HG02571 (cell line): ENCODE results near the gene PDZD2.
"Not testable (repeated sequence)": the region's sequence is repeated elsewhere in the genome, so short reads cannot be mapped to it uniquely, and the experiment has no call there.

Experiments
- ATAC-seq: cut with Tn5 transposase; IDR thresholded peaks from one replicate; pipeline ENCODE4 v1.9.1; 2021; ENCODE audit warnings: mild to moderate bottlenecking, moderate library complexity; ENCODE audit not compliant: unreplicated experiment

Gene PDZD2

DNA sequence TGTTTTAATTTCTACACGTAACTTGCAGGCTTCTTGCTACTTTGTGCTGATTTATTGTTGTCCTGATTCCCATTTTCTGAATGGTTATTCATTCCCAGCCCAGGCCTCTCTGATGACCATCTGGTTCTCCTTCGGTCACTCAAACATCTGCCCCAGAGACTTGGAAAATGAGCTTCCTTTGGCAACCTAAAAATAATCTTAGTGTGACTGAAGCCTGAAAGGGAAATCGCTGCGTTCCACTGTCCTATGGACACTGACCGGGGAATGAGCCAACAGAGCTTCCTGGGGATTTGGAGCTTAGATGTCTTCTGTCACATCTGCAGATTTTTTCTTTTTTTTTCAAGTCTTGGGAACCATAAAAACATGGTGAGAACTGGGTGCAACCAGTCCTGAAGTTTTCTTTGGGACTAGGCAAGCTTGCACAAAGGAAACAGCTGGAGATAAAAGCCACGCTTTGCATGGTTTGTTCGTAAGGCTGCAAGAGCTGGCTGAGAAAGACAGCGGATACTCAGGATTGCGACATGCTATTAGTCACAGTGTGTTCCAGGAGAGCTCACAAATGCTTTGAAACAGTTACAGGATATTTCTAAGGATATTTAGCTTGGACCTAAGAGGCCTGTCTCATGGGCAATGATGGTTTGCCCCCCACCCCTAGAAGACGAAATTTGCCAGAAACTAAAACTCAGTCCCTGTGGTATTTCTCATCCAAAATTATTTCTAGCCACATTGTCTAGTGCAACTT is 389.0 kb downstream of the PDZD2 start:
- ATAC-seq = no peak

DNA sequence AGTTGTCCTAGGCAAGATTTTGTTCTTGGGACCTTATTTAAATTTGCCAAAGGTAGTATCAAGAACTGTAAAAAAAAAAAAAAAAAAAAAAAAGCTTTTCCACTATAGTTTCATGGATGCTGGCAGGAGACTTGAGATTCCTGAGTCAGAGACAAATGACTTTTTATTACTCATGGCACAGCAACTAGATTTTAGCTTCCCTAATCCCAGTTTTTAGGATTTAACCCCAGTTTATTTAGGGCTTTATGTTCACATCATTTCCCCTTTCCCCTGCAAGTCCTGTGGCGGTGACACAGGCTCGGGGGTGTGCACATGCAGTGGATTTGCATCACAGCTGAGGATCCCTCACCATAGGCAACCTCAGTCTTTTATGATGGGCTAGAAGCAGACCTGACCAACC is 390.3 kb downstream of the PDZD2 start:
- no peak for ATAC-seq

DNA sequence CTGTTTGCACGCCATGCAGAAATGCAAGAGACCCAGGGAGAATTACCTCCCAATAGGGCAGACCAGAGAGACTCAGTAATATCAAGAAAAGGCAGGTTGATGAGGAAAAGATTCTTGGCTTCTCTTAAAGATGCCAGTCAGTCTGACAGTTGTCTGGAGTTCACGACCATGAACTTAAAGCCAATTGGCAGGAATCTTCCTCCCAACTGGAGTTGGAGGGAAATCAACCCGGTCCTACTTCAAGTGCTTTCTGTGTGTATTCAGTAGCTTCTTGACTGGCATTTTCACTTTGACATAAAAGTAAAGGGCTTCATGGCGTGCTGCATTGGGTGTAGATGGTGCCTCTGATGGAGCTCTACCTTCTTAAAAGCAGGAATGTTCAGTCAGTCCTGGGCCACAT is 390.9 kb downstream of the PDZD2 start:
- ATAC-seq = no peak

DNA sequence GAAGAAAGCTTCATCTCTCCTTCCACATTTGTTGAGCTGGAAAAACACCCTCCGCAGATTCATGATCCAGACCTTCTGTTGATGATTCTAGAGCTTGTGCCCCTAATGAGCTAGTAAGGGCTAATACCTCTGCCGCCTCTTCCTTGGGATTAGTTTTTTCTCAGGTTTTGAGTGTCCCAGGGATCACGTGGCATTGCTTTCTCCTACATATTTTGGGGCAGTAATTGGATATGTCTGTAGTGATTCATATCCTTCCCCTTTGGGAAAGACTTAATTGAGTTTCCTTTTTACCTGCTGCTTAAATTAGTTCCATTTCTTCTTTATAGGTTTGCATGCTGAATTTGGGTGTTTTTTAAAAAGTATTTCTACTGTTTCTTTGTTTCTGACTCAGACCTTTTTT is 391.3 kb downstream of the PDZD2 start:
- no peak for ATAC-seq

DNA sequence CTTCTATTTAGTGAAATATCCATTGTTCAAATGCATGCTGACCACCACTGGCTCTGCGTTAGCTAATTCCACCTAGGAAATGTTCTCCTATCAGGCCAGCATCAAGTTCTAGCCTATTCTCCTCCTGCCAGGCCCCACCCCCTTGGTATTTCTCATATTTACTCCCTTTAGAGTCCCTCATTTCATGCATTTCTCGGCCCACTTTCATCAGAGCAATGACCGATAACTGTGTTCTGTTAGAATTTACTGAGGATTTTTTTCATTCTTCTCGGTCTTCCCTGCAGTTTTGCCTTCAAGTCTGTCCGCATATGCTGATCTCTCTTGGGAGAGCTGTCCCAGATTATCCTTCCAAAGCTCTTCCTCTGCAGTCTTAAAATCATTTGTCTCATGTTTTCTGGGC is 391.8 kb downstream of the PDZD2 start:
- ATAC-seq = no peak

DNA sequence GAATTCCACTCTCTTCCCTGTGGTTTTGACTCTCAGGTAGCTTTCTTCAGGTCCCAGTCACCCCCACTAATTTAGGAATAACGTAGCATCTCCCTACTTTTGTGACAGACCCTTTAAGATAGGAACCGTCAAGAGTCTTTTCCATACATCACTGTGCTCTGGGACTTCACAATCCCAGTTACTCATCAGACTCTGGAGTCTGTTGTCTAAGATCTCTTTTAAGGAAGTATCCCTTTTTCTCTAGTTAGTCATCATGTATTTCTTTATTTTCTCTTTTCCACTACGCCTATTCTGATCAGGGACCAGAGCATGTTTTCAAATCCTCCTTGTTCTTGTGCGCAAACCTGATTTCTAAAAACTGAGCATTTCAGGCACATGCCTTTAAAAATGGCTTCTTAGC is 392.2 kb downstream of the PDZD2 start:
- no peak for ATAC-seq

DNA sequence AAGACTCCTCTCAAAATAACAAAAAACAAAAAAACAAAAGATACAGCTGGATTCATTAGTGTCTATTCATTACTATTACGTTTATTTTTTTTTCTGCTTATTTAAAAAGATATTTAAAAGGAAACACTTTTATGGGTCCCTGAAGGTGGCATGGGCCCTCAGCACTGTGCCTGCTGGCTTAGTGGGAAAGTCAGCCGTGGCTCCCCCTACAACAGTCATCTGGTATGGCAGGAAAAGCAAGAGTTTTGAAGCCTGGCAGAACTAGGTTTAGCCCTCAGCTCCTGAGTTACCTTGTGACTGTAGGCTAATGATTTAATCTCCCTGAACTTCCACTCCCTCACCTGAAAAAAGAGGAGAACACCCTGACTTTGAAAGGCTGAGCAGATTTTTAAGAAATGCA is 399.6 kb downstream of the PDZD2 start:
- no peak for ATAC-seq

DNA sequence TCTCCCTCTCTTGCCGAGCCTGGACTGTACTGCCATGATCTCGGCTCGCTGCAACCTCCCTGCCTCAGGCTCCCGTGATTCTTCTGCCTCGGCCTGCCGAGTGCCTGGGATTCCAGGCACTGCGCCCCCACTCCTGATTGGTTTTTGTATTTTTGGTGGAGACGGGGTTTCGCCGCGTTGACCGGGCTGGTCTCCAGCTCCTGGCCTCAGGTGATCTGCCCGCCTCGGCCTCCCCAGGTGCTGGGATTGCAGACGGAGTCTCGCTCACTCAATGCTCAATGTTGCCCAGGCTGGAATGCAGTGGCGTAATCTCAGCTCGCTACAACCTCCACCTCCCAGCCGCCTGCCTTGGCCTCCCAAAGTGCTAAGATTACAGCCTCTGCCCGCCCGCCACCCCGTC is 400.2 kb downstream of the PDZD2 start:
- not testable (repeated sequence) for ATAC-seq

DNA sequence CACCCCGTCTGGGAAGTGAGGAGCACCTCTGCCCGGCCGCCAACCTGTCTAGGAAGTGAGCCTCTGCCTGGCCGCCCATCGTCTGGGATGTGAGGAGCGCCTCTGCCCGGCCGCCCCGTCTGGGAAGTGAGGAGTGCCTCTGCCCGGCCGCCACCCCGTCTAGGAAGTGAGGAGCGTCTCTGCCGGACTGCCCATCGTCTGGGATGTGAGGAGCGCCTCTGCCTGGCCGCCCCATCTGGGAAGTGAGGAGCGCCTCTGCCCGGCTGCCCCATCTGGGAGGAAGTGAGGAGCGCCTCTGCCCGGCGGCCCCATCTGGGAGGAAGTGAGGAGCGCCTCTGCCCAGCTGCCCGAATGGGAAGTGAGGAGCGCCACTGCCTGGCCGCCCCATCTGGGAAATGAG is 400.7 kb downstream of the PDZD2 start:
- not testable (repeated sequence) for ATAC-seq

DNA sequence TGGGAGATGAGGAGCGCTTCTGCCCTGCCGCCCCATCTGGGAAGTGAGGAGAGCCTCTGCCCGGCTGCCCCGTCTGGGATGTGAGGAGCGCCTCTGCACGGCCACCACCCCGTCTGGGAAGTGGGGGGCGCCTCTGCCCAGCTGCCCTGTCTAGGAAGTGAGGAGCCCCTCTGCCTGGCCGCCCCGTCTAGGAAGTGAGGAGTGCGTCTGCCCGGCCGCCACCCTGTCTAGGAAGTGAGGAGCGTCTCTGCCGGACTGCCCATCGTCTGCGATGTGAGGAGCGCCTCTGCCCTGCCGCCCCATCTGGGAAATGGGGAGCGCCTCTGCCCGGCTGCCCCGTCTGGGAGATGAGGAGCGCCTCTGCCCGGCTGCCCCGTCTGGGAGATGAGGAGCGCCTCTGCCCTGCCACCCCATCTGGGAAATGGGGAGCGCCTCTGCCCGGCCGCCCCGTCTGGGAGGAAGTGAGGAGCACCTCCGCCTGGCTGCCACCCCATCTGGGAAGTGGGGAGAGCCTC is 401.3 kb downstream of the PDZD2 start:
- ATAC-seq = not testable (repeated sequence)

DNA sequence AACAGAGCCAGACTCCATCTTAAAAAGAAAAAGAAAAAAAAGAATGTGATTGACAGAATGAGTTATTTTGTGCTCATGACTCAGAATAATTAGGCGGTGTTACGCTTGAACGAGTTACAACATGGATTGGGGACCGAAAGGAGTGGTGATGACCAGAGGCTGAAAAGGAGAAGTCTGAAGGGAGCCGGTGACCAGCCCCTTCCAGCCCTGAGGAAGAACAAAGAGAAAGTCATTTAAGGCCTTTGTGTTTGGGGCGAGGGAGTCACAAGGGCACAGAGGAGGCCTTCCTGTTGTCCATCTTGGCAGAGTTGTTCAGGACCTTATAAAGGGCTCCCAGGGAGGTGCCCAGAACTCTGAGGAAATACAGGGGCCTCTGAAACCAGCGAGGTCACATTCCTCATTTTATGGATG is 403.6 kb downstream of the PDZD2 start:
- ATAC-seq = no peak

DNA sequence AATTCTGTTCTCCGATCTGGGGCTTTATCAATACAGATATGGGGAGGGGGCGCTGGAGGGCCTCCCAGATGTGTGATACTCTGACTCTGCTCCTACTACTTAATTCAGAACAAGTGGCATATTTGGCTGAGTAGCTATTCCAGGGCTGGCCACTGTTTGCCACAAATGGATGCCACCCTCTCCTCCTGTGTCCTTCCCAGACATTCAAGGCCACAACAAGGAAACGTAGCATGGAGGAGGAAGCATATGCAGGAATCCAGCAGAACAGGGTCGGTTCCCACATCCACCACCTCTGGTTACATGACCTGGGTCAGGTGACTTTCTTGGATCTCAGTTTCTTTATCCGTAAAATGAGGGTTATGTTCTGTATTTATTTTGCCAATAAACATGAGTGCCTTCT is 404.2 kb downstream of the PDZD2 start:
- no peak for ATAC-seq

DNA sequence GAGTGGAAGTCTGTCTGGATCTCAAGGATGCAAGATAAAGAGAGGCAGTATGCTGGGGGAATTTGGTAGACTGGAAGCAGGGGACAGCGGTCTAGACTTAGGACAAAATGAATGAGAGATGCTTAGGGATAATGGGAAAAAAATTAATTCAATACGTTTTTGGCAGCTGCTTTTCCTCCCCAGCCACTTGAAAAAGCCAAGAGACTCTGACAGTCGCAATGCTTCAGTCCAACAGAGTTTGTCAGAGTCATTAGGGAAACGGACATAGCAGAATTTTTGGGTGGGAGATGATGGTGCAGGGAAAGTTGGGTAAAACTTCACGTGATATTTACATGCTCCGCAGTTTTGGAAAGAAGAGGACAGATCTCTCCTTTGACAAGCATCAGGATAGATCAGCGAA is 405.5 kb downstream of the PDZD2 start:
- no peak for ATAC-seq

DNA sequence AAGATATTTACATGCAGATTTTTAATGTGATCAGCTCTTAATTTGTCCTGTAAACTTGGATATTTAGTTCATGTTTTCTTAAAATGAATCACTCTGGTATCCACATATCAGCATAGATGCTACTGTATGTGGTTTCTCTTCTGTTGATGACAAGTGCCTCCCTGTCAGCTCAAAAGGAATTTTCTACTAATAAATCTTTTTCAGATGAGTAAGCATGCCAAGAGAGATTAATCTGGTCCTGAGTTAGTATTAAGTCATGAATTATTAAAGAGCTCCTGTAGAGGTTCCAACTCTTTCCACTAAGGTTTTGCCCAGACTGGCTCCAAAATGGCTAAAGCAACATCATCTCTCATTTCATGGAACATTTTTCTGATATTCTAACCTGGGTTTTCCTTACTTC is 406.0 kb downstream of the PDZD2 start:
- ATAC-seq = no peak

DNA sequence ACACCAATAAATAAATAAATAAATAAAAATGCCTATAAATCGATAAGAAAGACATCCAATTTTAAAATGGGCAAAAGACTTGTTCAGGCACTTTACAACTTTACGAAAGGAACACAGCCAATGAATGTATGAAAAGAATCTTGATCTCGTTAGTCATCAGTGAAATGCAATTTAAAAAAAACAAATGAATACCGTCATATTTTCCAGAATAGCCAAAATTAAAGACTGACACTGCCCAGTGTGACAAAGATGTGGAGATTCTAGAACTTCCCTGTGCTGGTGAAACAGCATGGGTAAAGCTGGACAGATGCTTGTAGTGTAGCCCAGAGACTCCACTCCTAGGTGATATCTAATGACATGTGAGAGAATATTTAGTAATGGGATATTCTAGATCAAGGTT is 408.1 kb downstream of the PDZD2 start:
- ATAC-seq = no peak

DNA sequence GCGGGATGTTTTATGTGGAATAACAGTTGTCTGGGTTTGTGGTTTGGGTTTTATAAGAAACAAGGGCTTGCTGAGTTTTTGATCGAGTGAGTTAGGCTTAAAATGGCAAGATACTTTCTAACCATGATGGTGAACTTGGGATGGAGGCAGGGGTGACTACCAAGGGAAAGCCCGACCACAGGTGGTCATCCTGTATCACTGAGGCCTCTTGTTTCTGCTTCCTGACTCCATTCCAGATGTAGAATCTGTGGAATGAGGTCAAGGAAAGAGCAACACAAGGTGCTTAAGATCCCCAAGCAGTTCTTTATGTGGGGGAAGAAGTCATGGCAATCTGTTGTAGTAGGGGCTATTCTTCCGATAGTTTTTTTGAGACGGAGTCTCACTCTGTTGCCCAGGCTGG is 412.9 kb downstream of the PDZD2 start:
- no peak for ATAC-seq

DNA sequence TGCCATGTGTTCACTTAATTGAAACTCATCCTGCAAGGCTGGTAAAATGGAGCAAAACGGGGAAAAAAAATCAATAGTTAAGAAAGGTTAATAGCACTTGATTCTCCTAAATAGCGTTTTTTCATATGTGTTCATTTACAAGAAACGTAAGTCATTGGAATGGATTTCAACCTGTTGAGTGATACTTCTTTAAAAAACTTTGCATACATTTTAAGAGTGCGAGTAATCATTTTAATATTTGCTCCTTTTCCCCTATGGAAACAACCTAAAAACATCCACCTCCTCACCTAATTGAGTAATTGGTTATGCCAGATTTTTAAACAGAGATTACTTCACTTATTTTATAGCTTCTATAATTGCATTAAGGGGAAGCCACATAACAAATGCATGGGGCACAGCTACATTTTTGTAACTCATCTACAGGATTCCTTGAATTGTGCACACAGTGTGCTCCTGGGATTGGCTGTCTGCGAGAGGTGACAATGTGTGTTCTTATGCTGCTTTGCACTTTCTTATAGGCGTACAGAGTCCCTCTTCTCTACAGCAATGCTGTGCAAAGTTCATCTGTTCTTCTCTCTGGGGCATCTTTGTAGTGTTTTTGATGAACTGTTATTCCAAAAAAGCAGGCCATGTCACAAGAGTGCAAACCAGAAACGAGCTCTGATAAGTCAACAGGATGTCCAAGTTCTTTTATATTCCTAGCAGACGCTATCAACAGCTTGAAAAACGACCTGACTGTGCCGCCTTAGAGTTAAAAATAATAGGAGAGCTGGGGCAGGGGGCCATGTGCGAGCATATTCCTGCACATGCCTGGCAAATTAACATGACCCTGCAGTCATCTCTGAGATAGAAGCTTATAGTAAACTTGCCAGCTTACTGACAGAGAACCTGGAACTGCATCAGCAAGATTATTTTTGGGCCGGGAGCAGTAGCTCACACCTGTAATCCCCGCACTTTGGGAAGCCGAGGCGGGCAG is 417.2 kb downstream of the PDZD2 start:
- ATAC-seq = no peak

DNA sequence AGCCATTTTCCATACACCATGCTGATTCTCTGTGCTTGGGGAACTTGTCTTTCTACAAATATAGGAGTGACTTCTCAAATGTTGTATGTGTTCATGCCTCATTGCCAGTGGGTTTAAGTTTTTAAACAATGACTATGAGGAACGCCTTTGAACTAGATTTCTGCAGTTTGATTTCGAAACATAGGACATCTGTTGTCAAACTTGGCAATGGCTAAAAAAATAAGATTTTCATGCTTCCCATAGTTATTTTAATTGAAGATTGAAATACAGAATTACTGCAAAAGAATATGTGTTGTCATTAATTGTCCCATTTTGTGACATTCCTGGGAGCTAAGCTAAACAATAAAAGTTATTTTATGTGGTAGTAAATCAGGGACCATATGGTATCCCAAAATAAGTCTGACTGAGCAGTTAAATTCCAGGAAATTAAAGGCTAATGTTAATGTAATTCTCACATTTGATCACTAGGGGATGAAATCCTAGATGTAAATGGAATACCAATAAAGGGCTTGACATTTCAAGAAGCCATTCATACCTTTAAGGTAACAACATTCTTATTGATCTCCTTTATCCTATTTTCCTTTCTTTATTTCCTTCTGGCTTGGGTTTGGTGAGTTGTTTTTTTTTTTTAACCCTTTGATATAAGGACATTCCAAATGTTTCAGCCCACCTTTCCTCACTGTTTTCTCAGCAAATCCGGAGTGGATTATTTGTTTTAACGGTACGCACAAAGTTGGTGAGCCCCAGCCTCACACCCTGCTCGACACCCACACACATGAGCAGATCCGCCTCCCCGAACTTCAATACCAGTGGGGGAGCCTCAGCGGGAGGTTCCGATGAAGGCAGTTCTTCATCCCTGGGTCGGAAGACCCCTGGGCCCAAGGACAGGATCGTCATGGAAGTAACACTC is 418.5 kb downstream of the PDZD2 start:
- ATAC-seq = no peak

DNA sequence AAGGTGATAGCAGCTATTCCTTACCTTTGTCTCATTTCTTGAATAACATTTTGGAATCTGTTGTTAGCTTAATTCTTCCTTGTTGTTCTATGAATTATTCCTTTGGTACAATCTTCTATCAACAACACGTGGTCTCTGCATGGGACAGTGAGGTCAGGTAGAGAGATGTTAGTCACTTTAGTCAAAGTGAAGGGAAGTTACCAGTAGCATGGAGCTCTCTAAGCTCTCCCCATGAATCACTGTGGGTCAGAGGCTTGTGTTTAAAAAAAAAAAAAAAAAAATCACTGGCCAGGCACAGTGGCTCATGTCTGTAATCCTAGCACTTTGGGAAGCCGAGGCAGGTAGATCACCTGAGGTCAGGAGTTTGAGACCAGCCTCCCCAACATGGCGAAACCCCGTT is 419.2 kb downstream of the PDZD2 start:
- no peak for ATAC-seq

DNA sequence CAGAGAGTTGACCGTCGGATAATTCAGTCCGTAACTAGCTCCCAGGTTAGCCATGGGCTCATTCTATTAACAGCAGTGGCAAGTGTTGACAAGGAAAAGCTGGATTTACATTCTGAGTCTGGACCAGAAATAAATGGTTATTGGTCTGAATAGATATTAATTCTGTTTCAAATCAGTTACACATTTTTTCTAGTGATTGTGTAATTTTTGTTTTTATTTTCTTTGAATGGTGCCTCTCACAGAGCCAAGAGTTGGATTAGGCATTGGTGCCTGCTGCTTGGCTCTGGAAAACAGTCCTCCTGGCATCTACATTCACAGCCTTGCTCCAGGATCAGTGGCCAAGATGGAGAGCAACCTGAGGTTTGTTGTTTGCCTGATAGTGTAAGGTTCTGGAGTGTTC is 420.1 kb downstream of the PDZD2 start:
- no peak for ATAC-seq
